ENCODE measurements around the gene TXNDC2.

Gene TXNDC2

DNA sequence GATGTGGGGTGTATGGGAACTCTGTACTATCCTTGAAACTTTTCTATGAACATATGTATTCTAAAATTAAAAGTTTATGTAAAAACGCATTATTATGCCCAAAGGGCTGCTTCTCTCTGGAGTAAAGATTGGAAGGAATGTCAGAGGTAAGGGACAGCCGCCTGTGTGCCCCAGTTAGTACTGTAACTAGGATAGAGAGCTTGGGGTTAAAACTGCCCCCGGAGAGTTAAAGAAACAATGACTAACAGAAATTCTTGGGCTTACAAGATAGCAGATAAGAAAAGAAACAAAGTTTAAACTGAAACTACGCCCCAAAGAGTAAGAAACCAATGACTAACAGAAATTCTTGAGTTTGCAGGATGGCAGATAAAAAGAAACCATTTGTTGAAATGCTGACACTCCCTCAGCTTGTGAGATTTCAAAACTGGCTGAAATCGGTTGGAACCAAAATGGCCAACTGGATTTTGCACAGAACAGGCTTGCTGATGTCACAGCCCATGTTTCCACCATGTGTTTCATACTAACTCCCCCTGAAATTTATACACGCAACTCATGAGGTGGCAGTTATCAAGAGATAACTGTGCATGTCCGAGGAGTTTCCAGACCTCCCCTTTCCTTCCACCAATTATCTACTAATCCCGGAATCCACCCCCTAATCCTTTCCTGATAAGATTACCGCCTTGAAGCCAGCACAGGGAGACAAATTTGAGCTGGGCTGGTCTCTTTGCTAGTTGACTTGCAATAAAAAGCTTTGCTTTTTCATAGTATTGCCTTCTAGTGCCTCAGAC is 8.7 kb upstream of the TXNDC2 start:
- Histone ChIP-seq H3K9ac (ENCODE audit: low read depth, low read length, poor library complexity, severe bottlenecking) (no peak overlapping the region), H3K79me2 (ENCODE audit: insufficient read depth, low read length) (no peaks in the 10 kb centered on the region), H2AFZ (ENCODE audit: low read length) (peak overlapping the region; percentile 74), H3K27me3 (ENCODE audit: insufficient read depth, low read length, poor library complexity, severe bottlenecking) (no peaks in the 10 kb centered on the region), H3K4me3 (ENCODE audit: low read length, poor library complexity, severe bottlenecking) (no peak overlapping the region), H3K4me2 (ENCODE audit: low read depth, low read length, poor library complexity, severe bottlenecking) (no peak overlapping the region), H3F3A (ENCODE audit: low read depth) (no peaks in the 10 kb centered on the region), H4K20me1 (ENCODE audit: insufficient read depth, low read length, poor library complexity, severe bottlenecking) (no peaks in the 10 kb centered on the region), H3K9me2 (replicated peaks; ENCODE audit: low read depth, low read length) (no peaks in the 10 kb centered on the region), H3K36me3 (ENCODE audit: insufficient read depth, low read length) (no peaks in the 10 kb centered on the region), H3K9me3 (ENCODE audit: insufficient read depth, low read depth, low read length) (no peaks in the 10 kb centered on the region), H3K4me1 (ENCODE audit: insufficient read depth, low read length, poor library complexity, severe bottlenecking) (no peaks in the 10 kb centered on the region)
- TF ChIP-seq, protein P1, sequence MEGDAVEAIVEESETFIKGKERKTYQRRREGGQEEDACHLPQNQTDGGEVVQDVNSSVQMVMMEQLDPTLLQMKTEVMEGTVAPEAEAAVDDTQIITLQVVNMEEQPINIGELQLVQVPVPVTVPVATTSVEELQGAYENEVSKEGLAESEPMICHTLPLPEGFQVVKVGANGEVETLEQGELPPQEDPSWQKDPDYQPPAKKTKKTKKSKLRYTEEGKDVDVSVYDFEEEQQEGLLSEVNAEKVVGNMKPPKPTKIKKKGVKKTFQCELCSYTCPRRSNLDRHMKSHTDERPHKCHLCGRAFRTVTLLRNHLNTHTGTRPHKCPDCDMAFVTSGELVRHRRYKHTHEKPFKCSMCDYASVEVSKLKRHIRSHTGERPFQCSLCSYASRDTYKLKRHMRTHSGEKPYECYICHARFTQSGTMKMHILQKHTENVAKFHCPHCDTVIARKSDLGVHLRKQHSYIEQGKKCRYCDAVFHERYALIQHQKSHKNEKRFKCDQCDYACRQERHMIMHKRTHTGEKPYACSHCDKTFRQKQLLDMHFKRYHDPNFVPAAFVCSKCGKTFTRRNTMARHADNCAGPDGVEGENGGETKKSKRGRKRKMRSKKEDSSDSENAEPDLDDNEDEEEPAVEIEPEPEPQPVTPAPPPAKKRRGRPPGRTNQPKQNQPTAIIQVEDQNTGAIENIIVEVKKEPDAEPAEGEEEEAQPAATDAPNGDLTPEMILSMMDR (conservative IDR thresholded peaks at IDR 0.05; ENCODE audit: low read length), result no peak
- no peak for TF ChIP-seq EZH2phosphoT487 (IDR thresholded peaks at IDR 0.05; ENCODE audit: borderline replicate concordance)

DNA sequence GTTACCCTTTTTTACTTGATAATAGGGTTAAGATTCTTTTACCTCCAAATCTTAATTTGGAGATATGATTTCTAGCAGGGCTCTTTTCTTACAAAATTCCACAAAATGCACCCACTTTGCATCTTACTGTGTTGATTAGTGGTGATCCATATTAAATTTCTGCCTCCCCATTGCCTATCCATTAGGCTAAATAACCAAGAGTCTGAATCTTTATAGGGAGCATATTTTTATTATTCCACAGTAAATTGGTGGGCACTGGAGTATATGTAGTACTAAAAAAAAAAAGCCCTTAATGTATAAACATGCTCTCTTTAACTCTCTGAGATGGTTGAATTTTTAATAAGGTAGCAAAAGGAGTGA is 8.1 kb upstream of the TXNDC2 start:
- Histone ChIP-seq H3K4me3 (ENCODE audit: low read length, poor library complexity, severe bottlenecking) (no peak overlapping the region), H3K9me3 (ENCODE audit: insufficient read depth, low read depth, low read length) (no peaks in the 10 kb centered on the region), H3K36me3 (ENCODE audit: insufficient read depth, low read length) (no peaks in the 10 kb centered on the region), H3F3A (ENCODE audit: low read depth) (no peaks in the 10 kb centered on the region), H4K20me1 (ENCODE audit: insufficient read depth, low read length, poor library complexity, severe bottlenecking) (no peaks in the 10 kb centered on the region), H2AFZ (ENCODE audit: low read length) (peak overlapping the region; percentile 74; the same call in 1 of the 2 replicates), H3K27me3 (ENCODE audit: insufficient read depth, low read length, poor library complexity, severe bottlenecking) (no peaks in the 10 kb centered on the region), H3K79me2 (ENCODE audit: insufficient read depth, low read length) (no peaks in the 10 kb centered on the region), H3K9ac (ENCODE audit: low read depth, low read length, poor library complexity, severe bottlenecking) (no peak overlapping the region), H3K4me1 (ENCODE audit: insufficient read depth, low read length, poor library complexity, severe bottlenecking) (no peaks in the 10 kb centered on the region), H3K4me2 (ENCODE audit: low read depth, low read length, poor library complexity, severe bottlenecking) (no peak overlapping the region), H3K9me2 (replicated peaks; ENCODE audit: low read depth, low read length) (no peaks in the 10 kb centered on the region)
- no peak for TF ChIP-seq EZH2phosphoT487 (IDR thresholded peaks at IDR 0.05; ENCODE audit: borderline replicate concordance)

DNA sequence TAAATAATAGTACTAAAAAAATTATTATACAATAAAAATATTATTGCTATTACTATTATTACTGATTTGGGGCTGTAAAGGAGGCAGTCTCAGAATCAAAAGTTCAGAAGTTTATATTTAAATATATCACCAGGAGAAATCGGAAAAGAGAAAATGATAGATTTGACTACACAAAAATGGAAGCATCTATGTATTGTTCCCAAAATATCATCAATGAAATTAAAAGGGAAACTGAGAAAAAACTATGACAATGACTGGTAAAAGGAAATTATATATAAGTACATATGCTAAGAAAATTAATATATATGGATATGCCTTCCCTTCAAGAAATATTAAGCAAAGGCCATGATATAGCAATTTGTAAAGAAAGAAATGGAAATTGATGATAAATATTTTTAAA is 7.7 kb upstream of the TXNDC2 start:
- H3F3A ChIP-seq (ENCODE audit: low read depth), result no peaks in the 10 kb centered on the region
- no peak overlapping the region for H2AFZ ChIP-seq (ENCODE audit: low read length)
- no peaks in the 10 kb centered on the region for H3K9me2 ChIP-seq (replicated peaks; ENCODE audit: low read depth, low read length)
- no peak overlapping the region for H3K9ac ChIP-seq (ENCODE audit: low read depth, low read length, poor library complexity, severe bottlenecking)
- no peak overlapping the region for H3K4me3 ChIP-seq (ENCODE audit: low read length, poor library complexity, severe bottlenecking)
- TF ChIP-seq, protein P1 (conservative IDR thresholded peaks at IDR 0.05; ENCODE audit: low read length), result no peak
- TF ChIP-seq EZH2phosphoT487 (IDR thresholded peaks at IDR 0.05; ENCODE audit: borderline replicate concordance), result no peak
- no peaks in the 10 kb centered on the region for H3K79me2 ChIP-seq (ENCODE audit: insufficient read depth, low read length)
- no peak overlapping the region for H3K4me2 ChIP-seq (ENCODE audit: low read depth, low read length, poor library complexity, severe bottlenecking)
- no peaks in the 10 kb centered on the region for H3K9me3 ChIP-seq (ENCODE audit: insufficient read depth, low read depth, low read length)
- H3K36me3 ChIP-seq (ENCODE audit: insufficient read depth, low read length), result no peaks in the 10 kb centered on the region
- no peaks in the 10 kb centered on the region for H4K20me1 ChIP-seq (ENCODE audit: insufficient read depth, low read length, poor library complexity, severe bottlenecking)
- no peaks in the 10 kb centered on the region for H3K27me3 ChIP-seq (ENCODE audit: insufficient read depth, low read length, poor library complexity, severe bottlenecking)
- no peaks in the 10 kb centered on the region for H3K4me1 ChIP-seq (ENCODE audit: insufficient read depth, low read length, poor library complexity, severe bottlenecking)

DNA sequence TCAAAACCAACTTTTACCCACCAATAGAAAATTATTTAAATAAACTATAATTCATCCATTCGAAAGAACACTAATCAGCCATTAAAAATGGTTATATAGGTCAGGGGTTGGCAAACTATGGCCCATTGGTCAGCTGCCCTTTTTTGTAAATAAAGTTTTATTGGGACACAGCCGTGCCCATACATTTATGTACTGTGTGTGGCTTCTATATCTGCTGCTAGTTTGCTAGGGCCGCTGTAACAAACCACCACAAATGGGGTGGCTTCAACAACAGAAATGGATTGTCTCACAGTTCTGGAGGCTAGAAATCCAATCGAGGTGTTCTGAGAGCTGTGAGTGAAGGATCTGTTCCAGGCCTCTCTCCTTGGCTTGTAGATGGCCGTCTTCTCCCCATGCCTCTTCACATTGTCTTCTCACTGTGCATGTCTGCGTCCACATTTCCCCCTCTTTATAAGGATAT is 7.0 kb upstream of the TXNDC2 start:
- no peak overlapping the region for H3K4me2 ChIP-seq (ENCODE audit: low read depth, low read length, poor library complexity, severe bottlenecking)
- no peak overlapping the region for H3K4me3 ChIP-seq (ENCODE audit: low read length, poor library complexity, severe bottlenecking)
- H3K27me3 ChIP-seq (ENCODE audit: insufficient read depth, low read length, poor library complexity, severe bottlenecking), result no peaks in the 10 kb centered on the region
- no peaks in the 10 kb centered on the region for H3K36me3 ChIP-seq (ENCODE audit: insufficient read depth, low read length)
- H3K4me1 ChIP-seq (ENCODE audit: insufficient read depth, low read length, poor library complexity, severe bottlenecking), result no peaks in the 10 kb centered on the region
- no peak overlapping the region for H3K9ac ChIP-seq (ENCODE audit: low read depth, low read length, poor library complexity, severe bottlenecking)
- H4K20me1 ChIP-seq (ENCODE audit: insufficient read depth, low read length, poor library complexity, severe bottlenecking), result no peaks in the 10 kb centered on the region
- no peaks in the 10 kb centered on the region for H3F3A ChIP-seq (ENCODE audit: low read depth)
- no peaks in the 10 kb centered on the region for H3K79me2 ChIP-seq (ENCODE audit: insufficient read depth, low read length)
- no peak overlapping the region for H2AFZ ChIP-seq (ENCODE audit: low read length)
- H3K9me2 ChIP-seq (replicated peaks; ENCODE audit: low read depth, low read length), result no peaks in the 10 kb centered on the region
- no peaks in the 10 kb centered on the region for H3K9me3 ChIP-seq (ENCODE audit: insufficient read depth, low read depth, low read length)
- TF ChIP-seq, protein P1 (conservative IDR thresholded peaks at IDR 0.05; ENCODE audit: low read length), result no peak
- TF ChIP-seq EZH2phosphoT487 (IDR thresholded peaks at IDR 0.05; ENCODE audit: borderline replicate concordance), result no peak
